Mucosa of descending colon (tissue), 3 donors: ENCODE data around the gene IFT81. TPM values are rescaled to one million over a fixed set of nuclear protein-coding genes. Genes with fewer than 3 reads are reported as not detected.

Source experiments
- ATAC-seq: fragments of 200-7000 bp; cut with Tn5 transposase; one replicate; pipeline ENCODE4 v1.9.1; 2020; ENCODE audit warnings: mild to moderate bottlenecking, moderate library complexity
- DNase-seq, 3 donors: peaks; one replicate each; pipeline ENCODE4 v3.0.0-alpha.2; 2020
- H3K36me3 ChIP-seq: fragments of 200-600 bp; one replicate; pipeline ENCODE4 v1.8.0; 2021; ENCODE audit warnings: low read depth, mild to moderate bottlenecking
- H3K4me1 ChIP-seq: fragments of 200-600 bp; one replicate; pipeline ENCODE4 v1.8.0; 2021; ENCODE audit warnings: low read depth, mild to moderate bottlenecking
- H3K4me3 ChIP-seq: fragments of 200-600 bp; one replicate; pipeline ENCODE4 v1.8.0; 2021; ENCODE audit warnings: mild to moderate bottlenecking
- H3K9me3 ChIP-seq: fragments of 200-600 bp; one replicate; pipeline ENCODE4 v1.8.0; 2021; ENCODE audit warnings: mild to moderate bottlenecking
- CTCF ChIP-seq: fragments of 200-600 bp; IDR thresholded peaks from one replicate; pipeline ENCODE4 v1.8.0; 2022; ENCODE audit warnings: antibody characterized with exemption, mild to moderate bottlenecking
- intact Hi-C, 2 donors: fragments of 100-400 bp; cut with DNase I in 1 of 2; cut with micrococcal nuclease in 1 of 2; formaldehyde crosslinking; loops; one replicate each; pipeline versions ENCODE4 v1.11.0 to v1.11.1; 2022; cut with DNase I, micrococcal nuclease
- long read RNA-seq, 2 donors: library from polyadenylated mRNA; unstranded; transcript quantifications; one replicate each; pipeline ENCODE4 v2.0.0, GENCODE V29; 2019 to 2021
- total RNA-seq, 3 donors: library from RNA; stranded (reverse); fragmentation: NEBNext Ultra II Directional in 2 of 3; extraction: Animal tissue kit (Norgen Biotek cat#: 25700) in 2 of 3; gene quantifications; one replicate each; pipeline versions ENCODE4 v1.2.1 to v1.2.4, GENCODE V29; 2021 to 2023
- donor health status: DM: no; HTN: no; CAD: no; lungs with moderate emphysema.
- donor health status: DM: no; HTN: no; CAD: no.
- donor health status: DM: no; HTN: yes; CAD: no.

IFT81 gene
- 10 to 100 TPM in 1 of 3 donors, 1 to 10 TPM in 2; 3.8 to 12.7 (median 6.3) TPM for total RNA-seq
- long read RNA-seq, donor 1, transcript IFT81-201 (19 exons, 3,108 nt): major isoform, 7 of 12 reads
- long read RNA-seq, donor 1, partial matches to known transcripts: 1 of 12 reads
- long read RNA-seq, donor 1, other reads (novel, unspliced or antisense): 3 of 12 reads
- long read RNA-seq, donor 2, partial matches to known transcripts: 1 of 1 reads
- long read RNA-seq, donor 2, other reads (novel, unspliced or antisense): 0 of 1 reads

- H3K4me1 ChIP-seq: no peaks in the 10 kb centered on the region
- no peaks in the 10 kb centered on the region for H3K36me3 ChIP-seq
- peak; percentile 96 to 99 (median 97) for DNase-seq
- intact Hi-C loops: no loop called here
- no peaks in the 10 kb centered on the region for H3K9me3 ChIP-seq
- peak; percentile 99 for ATAC-seq
- H3K4me3 ChIP-seq: peak within 1 kb of the TSS; percentile 72
- no peak for TF ChIP-seq CTCF
Measured at GRCh38 chr12:110124269-110124995, at the start of gene IFT81. TSS of gene IFT81 (plus strand) at chr12:110124357. CDS start at chr12:110127381, 3,024 bp downstream.

GRCh38 chr12:110075880-110076279, 48.3 kb upstream of the IFT81 start:
- no peaks in the 10 kb centered on the region for H3K9me3 ChIP-seq
- no peak overlapping the region for H3K4me3 ChIP-seq
- no peak for TF ChIP-seq CTCF
- intact Hi-C loops: no loop called here
- no peaks in the 10 kb centered on the region for H3K36me3 ChIP-seq
- DNase-seq (no peak), ATAC-seq (no peak)
- no peaks in the 10 kb centered on the region for H3K4me1 ChIP-seq

DNA sequence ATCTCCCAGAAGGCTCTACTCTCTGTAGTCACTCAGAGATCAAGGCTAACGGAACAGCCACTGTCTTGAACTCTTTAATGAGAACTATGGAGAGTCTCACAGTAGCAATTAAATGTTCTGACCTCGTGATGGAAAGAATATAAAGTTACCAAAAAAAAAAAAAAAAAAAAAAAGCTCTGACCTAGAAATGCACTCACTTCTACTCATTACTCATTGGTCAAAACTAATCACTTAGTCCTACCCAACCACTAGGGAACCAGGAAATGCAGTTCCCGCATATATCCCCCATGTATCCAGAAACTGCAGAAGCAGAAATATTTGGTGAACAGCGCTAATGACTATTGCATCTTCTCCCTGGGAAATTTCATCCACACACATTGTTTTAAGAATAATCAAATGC, 46.4 kb upstream of the IFT81 start:
- no peak overlapping the region for H3K4me3 ChIP-seq
- DNase-seq: no peak
- H3K36me3 ChIP-seq: no peaks in the 10 kb centered on the region
- intact Hi-C loops: no loop called here
- ATAC-seq: no peak
- H3K9me3 ChIP-seq: no peaks in the 10 kb centered on the region
- no peaks in the 10 kb centered on the region for H3K4me1 ChIP-seq
- TF ChIP-seq CTCF: no peak

GRCh38 chr12:110079477-110080400, 44.4 kb upstream of the IFT81 start:
- Histone ChIP-seq H3K36me3 (no peaks in the 10 kb centered on the region), H3K4me1 (no peaks in the 10 kb centered on the region), H3K4me3 (no peak overlapping the region), H3K9me3 (no peaks in the 10 kb centered on the region)
- DNase-seq (peak; percentile 50 to 78 (median 55)), ATAC-seq (peak; percentile 77)
- intact Hi-C loops: no loop called here
- no peak for TF ChIP-seq CTCF

GRCh38 chr12:110080410-110080809, 43.7 kb upstream of the IFT81 start:
- TF ChIP-seq CTCF: no peak
- H3K36me3 ChIP-seq: no peaks in the 10 kb centered on the region
- no peaks in the 10 kb centered on the region for H3K9me3 ChIP-seq
- no peaks in the 10 kb centered on the region for H3K4me1 ChIP-seq
- ATAC-seq: peak; percentile 69
- peak in 1 of 3 donors; percentile 23 for DNase-seq
- intact Hi-C loops: no loop called here
- H3K4me3 ChIP-seq: no peak overlapping the region
